GM20000 (cell line): ENCODE measurements around the gene JMJD1C.
"Not testable (repeated sequence)": the region's sequence is repeated elsewhere in the genome, so short reads cannot be mapped to it uniquely, and the experiment has no call there.

Experiments used
- DNase-seq: peaks from one replicate; pipeline ENCODE4 v3.0.0; 2012; ENCODE audit warnings: low spot score
- TF ChIP-seq, protein P1 (sequence below): IDR thresholded peaks from 2 replicates; pipeline ENCODE4 v1.5.1; 2012; ENCODE audit warnings: mild to moderate bottlenecking, control low read depth; ENCODE audit errors: extremely low read depth, missing control alignments

JMJD1C gene

GRCh38 chr10:63344269-63344668 lies 121.5 kb downstream of the JMJD1C start:
- no peak for DNase-seq
- TF ChIP-seq, protein P1, sequence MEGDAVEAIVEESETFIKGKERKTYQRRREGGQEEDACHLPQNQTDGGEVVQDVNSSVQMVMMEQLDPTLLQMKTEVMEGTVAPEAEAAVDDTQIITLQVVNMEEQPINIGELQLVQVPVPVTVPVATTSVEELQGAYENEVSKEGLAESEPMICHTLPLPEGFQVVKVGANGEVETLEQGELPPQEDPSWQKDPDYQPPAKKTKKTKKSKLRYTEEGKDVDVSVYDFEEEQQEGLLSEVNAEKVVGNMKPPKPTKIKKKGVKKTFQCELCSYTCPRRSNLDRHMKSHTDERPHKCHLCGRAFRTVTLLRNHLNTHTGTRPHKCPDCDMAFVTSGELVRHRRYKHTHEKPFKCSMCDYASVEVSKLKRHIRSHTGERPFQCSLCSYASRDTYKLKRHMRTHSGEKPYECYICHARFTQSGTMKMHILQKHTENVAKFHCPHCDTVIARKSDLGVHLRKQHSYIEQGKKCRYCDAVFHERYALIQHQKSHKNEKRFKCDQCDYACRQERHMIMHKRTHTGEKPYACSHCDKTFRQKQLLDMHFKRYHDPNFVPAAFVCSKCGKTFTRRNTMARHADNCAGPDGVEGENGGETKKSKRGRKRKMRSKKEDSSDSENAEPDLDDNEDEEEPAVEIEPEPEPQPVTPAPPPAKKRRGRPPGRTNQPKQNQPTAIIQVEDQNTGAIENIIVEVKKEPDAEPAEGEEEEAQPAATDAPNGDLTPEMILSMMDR, result no peak

- TF ChIP-seq, protein P1, result no peak
- DNase-seq, result no peak
Observed at GRCh38 chr10:63343476-63343875, 122.3 kb downstream of the JMJD1C start.

GRCh38 chr10:63339640-63340039 lies 126.1 kb downstream of the JMJD1C start:
- DNase-seq, result not testable (repeated sequence)

DNA sequence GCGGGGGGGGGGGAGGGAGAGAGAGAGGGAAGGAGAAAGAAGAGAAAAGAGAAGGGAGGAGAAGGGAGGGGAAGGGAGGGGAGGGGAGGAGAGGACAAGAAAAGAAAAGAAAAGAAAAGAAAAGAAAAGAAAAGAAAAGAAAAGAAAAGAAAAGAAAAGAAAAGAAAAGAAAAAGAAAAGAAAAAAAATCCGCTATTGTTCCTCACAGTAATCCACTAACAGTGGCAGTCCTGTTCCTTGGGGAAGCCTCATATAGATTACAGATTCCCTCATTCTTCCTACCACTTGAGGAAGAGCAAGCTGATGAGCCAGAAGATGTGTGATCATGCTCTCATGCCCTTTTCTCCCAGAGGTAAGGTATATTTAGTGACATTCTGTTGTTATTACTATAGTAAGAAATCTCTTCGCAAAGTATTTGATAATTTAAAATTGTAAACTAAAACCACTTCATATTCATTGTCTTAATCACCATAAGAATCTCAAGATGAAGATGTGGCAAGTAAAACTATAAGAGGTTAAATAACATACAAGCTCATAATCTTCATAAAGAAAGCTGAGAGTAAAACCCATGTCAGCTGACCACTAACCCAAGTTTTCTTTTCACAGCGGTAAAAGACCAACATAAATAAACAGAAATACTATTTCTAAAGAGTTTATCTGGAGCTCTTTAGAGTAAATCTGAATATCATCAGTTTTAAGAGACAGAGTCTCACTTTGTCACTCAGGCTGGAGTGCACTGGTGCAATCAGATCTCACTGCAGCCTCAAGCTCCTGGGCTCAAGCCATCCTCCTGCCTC lies 128.1 kb downstream of the JMJD1C start:
- TF ChIP-seq, protein P1, result no peak
- no peak for DNase-seq

DNA sequence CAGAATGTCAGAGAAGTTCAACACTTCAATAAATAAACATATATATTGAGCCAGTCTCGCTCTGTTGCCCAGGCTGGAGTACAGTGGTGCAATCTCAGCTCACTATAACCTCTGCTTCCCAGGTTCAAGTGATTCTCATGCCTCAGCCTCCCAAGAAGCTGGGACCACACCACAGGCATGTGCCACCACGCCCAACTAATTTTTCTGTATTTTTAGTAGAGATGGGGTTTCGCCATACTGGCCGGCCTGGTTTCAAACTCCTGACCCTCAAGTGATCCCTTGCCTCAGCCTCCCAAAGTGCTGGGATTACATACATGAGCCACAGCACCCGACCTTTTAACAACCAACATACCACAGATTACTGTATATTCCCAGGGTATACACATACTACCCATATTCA lies 134.2 kb downstream of the JMJD1C start:
- DNase-seq, result no peak
- TF ChIP-seq, protein P1, result no peak

DNA sequence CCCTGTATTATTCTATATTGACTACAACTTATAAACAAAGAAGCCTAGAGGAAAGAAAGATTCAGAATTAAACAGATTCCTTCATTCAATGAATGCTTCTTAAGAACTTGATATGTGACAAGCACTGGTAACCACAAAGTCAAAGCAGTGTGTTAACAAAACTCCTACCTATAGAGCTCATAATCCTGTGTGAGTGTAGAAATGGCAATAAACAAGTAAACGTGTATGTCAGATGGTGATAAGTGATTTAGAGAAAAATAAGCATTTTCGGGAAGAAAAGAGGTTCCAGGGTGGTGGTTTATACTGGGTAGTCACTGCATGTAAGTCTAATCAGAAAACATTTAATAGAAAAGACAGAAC lies 141.3 kb downstream of the JMJD1C start:
- no peak for DNase-seq
- TF ChIP-seq, protein P1, result no peak

GRCh38 chr10:63323701-63324494 lies 141.9 kb downstream of the JMJD1C start:
- DNase-seq, result no peak
- TF ChIP-seq, protein P1, result no peak
